Right kidney (tissue), 1 donor: Measurements from ENCODE around the gene ALKAL2.
A peak's percentile ranks its signal among the peaks of the same experiment; 100 is the strongest.

ENCODE experiments used
- DNase-seq: peaks from one replicate; pipeline ENCODE4 v3.0.0-alpha.2; 2016

The ALKAL2 gene

DNA sequence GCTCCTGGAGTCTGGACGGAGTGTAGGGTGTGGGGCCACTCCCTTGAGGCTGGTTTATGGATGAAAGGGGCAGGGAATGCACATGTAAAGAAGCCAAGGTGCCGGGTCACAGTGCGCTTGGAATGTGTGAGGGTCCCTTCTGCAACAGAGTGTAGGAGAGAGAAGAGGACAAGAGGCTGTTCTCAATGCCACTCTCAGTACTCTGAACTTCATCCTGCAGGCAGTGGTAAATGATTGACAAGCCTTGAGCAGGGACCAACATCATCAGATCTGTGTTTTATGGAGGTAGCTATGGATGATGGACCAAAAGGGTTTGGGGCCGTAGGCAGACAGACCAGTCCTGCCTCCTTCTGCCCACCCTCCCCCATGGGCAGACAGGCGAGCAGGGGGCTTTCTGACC lies 7.2 kb upstream of the ALKAL2 start:
- DNase-seq, result no peak

DNA sequence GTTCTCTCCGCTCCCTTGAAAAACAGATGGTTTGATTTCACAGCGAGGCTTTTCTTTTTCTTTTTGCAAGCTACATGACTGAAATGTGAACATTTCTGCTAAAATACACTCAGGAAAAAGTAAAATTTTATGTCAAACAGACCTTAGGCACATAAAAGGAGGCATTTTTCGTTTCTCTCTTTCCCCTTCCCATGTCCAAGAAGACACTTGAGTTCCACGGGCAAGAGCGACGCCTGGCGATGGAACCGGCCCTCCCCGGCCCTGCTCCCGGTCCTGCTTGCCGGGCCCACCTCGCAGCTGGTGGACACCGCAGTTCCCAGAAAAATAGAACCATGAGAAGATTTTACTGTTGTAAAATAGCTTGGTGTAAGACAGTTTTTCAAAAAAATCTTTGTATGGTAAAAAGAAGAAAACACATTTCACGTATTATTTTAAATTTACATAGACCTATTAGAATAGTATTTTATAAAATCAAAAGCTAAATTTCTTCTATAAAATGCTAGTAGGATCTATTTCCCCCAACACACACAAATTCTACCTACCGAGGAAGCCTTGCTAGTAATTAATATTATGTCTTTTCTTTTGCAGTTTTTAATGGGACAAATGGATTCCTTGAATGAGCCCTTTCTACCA lies 2.3 kb upstream of the ALKAL2 start:
- no peak for DNase-seq

DNA sequence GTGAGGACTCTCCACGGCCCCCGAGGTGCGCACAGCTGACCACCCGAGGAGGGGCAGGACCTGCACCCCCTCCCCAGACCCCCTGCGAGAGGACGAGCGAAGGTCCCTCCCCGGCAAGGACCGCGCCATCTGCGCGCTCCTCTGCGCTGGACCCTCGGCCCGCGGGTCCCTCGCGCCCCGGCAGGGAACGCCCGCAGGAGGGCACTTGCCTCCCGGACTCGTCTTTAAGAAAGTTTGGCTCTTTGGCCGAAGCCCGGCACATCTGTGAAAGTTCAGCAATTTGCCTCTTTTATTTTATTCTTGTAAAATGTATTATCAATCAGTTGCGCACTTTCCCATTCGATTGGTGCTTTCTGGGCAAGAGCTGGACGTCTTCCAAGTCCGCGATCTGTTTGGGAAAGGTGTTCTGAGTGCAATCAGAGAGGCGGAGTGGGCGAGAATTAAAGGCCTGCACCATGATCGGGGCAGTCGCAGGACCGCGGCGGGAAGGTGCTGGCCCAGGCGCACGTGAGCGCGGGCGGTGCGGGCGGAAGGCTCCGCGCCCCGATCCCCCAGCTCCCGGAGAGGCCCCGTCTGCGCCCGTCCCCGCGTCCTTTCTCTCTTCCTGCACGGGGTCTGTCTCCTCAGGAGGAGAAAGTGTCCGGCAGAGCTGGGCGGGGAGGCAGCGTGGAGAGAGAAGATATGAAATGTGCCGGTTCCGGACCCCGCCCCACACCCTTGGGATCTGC lies 1.6 kb upstream of the ALKAL2 start:
- peak; percentile 72 for DNase-seq

DNA sequence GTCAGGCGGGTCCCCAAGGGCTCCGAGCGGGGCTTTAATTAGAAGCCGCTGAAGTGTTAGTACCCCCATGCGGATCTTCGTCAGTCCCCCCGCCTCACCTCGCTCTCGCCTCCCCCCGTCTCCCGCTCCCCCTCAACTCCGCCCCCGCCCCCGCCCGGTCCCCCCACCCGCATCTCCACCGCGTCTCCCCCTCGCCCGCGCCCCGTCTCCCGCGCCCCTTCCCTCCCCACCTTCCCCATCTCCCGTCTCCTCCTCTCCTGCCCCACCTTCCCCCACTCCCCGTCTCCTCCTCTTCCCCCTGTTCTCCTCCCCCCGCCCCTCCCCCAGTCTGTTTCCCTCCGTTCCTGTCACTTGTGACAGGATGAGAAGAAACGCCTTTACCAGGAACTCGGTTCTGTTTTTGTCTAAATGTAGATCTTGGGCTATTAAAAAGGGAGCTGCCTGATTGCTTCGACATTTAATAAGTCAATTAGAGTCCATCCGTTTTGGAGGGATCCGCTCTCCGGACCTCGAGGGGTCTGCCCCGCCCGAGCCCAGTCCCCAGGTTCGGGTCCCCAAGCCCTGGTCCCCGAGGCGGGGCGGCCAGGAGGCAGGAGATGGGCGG lies 969 bp upstream of the ALKAL2 start:
- no peak for DNase-seq

DNA sequence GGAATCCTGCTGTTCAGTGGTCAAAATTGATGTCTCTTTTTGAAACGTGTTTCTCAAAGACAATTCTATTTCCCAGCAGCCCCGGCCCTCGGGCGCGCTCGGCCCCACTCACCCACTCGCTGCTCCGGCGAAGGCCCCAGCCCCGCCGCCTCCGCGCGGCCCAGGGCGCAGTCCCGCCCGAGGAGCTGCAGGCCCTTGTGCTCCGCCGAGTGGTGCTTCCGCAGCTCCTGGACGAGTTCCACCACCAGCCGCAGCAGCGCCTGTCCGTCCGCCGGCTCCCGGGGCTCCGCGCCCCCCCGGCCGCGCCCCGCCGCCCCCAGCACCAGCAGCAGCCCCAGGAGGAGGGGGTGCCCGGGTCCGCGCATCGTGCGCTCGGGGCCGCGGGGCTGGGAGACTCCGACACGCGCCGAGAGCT lies 413 bp downstream of the ALKAL2 start:
- peak; percentile 67 for DNase-seq

DNA sequence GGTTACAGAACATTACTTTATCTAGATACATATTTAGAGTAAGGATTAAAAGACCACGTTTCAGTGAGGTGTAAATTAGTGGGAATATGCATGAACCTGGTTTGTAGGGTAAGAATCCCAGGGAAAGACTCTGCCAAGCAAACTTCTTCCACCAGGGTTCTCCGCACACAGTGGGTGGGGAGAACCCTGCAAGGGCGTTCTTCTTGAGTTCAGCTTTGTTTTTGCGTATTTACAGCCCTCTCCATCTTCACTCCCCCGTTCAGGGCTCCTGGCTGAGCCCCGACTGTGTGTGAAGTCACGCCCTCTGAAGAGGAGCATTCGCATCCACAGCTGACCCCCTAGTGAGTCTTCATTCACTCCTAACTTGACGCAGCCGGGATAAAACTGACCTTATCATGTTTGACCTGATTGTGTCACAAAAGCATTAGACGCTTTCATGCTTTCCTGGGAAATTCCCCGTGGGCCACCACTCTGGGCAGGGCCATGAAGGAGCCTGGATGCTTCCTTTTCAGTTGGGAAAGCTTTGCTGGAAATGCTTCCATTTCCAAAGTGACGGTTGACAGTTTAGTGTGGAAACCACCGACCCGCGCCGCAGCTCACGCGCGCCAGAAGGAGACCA lies 1.0 kb downstream of the ALKAL2 start:
- DNase-seq, result no peak

DNA sequence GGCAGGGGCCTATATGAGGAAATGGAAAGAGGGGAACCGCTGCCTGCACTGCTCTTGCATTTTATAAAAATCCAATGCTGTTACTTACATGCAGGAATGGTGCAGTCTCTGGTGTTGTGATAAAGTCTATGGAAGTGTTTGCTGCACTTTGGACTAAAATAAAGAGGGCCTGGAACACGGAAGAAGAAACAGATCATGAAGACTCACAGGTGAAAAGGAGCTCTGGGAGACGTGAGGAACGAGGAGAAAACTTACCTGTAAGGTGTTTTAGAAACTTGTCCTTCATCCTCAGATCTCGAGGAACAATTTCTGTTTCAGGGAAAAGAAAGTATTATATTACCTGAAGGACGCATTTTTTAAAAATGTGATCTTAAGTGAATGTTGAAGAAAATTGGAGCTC lies 1.9 kb downstream of the ALKAL2 start:
- DNase-seq, result no peak

DNA sequence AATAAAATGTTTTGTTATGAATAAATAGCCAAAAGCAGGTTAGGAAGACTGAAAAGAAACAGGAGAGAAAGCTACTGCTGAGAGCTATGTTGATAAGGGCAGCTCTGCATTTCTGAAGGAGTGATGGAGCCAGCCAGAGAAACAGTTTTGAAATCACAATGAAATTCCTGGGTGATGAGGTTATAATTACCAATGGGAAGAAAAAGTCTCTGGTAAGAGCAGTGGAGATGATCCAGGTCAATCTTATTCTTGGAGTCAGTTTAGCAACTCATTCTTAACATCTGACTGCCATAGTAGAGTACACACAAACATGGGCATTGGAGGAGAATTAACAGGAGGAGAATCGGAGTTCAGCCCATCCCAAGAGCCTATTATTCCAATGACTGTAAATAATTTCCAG lies 2.4 kb downstream of the ALKAL2 start:
- no peak for DNase-seq

DNA sequence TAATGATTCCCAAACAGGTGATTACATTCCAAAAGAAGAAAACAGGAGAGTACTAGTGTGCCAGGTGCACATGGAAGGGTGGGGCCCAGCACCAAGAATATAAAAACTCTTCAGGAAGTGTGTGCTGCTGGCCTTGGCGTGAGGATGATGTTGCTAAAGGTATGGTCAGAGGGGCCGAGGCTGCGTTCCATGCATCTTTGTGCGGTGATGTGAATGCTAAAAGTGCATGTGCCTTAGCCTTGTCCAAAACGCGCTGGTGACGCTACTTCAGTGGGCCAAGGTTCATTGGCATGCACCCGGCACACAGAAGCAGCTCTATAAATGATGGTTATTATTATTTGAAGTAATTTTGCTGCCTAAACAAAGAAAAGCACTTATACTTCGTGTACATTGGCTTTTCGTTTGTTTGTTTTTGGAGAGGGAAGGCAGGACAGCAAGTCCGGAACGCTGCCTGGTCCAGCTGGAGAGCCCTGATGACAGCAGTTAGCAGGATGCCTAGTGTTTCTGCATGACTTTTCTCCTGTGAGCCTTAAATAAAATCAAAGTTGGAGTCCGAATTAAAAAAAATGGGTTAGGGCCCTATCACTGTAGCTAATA lies 2.9 kb downstream of the ALKAL2 start:
- no peak for DNase-seq

DNA sequence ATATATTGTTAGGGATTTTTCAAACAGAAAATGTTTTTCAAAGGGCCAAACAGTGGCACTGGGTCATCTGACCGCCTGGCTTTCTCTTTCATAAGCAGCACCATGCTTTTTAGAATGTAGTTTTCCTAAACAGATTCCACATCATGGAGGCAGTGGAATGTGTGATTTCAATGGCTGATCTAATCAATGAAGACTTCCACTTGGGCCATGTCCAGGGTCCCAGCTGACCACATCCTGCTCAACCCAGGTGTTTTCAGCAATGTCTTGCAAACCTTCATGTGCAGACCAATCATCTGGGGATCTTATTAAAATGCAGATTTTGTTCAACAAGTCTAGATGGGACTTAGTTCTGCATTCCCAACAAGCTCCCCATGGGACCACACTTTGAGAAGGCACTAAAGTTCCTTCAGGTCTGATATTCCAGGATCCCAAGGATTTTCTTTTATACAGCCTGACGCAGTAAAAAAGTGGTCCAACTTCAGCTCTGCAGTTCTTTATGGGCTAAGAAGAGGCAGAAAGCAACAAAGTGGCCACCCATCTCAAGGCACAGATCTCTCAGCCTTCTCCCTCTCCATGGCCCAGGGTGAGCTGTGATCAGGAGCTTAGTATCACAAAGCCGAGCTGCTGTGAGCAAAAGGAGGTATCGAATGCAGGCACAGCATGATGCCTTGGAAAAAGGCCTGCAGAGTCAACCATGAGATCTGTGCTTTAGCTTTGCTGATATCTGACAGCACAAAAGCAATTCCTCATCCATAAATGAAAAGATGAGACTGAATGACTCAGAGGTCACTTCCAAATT lies 3.7 kb downstream of the ALKAL2 start:
- no peak for DNase-seq

DNA sequence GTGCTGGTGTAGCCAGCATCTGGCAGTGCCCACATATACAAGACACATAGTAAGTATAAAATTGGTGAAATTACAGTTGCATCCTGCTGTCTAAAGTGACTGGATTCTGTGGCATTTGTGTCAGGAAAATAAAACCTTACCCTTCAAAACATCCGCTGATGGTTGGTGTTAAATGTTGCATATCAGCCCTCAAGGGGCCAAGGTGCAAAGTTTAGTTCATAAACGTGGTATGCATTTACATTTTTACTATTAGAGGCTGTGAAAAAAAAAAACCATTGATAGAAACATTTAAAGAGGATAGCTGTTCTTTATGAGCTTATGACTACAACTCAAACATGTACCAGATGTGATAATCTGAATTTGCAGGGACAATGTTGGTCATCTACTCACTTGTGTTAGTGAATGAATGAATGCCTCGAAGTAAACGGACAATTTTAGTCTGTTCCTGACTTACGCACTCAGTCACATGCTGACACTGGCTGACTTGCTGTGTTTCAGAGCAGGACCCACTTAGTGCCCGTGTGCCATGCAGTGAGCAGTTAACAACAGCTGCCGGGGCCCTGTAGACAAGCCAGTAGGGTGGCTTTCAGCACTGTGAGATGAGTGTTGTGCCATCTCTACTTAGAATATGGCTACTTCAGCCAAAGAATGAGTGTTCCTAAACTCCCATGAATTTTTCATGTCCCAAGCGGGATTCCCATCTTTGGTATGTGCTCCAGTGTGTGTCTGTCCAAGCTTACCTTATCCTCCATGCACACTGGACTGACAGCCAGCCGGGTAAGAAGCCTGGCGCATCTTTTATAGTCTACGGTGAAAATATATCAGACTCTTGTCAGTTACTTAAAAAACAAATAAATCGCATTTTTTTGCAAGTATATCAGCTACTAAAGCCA lies 5.3 kb downstream of the ALKAL2 start:
- DNase-seq, result no peak

DNA sequence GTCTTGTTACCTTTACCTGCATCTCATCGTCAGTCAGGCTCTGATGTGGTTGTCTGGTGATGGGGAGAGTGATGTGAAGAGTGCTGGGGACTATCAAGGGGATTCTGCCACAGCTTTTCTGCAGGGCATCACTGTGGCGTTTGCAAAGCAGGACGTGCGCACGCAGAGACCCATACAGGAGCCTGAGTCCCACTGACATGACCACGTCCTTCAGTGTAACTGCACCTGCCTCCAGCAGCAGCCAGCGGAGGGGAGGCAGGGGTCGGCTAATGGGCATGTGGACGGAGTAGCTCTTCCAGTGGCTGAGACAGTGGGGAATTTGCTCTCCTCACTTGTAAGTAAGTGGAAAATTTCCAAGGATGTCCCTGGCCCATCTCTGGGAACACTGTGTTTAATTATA lies 6.5 kb downstream of the ALKAL2 start:
- DNase-seq, result no peak

DNA sequence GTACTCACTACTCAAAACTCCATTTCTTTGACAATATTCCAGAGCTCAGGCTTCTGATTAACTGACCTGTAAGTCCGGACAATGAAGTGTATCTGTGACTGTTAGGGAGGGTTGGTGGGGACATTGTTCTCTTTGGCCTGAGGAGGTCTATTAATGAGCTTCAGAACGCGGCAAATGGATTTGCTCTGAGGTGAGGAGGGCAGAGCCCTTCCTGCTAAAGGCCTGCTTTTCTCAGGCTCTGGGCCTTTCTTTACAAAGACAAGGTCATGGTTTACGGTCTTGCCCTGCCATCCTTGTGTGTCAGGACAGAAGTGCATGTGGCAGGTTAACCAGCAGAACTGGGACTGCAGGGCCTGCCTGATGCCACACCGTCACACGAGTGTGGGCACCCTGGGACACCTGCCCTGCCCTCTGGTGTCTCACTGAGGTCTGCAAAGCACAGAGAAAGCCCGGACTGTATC lies 7.2 kb downstream of the ALKAL2 start:
- no peak for DNase-seq

DNA sequence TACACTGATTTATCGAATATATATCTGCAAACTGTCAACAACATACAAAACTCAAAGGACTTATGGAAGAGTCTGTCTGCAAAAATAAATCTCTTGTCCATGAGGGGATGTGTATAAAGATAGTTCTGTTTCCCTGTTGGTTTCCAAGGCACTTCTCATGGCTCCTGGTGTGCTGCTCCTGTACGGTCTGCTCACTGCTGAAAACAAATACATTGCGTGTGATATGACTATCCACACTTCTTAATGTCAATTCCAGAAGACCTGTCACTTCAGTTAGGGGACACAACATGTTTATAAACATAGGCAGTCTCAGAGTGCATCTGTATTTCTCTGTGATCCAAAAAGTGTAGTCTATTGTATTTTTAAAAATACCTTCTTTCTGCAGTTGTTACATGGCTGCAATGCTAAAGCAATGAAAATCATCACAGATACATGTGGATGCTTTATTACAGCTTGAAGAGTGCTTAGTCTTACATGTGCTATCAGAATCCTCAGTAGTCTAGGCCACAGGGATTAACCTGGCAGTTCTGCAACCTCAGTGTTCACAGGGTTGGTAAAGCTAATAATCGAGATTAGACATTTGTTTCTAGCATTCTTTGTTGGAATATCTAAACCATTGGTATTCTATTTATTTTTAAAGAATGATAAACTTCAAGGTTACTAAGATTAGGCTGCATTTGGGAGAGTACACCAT lies 7.8 kb downstream of the ALKAL2 start:
- no peak for DNase-seq

DNA sequence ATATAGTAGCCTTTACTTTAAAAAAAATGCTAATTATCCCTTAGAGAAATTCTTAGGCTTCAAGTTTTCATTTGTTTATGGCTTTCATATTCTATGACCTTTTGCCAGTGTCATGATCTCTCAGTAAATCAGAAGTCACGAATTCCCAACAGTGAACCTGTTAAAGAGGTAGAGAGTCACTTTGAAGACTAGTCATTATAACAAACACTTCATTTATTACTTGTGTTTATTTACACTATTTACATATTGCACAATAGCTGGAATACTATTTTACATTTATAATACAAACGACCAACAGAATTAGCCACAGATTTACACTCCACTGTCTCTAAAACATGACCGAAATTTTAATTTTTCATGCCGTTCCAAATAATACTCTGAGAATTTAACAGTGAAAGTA lies 8.5 kb downstream of the ALKAL2 start:
- DNase-seq, result no peak

DNA sequence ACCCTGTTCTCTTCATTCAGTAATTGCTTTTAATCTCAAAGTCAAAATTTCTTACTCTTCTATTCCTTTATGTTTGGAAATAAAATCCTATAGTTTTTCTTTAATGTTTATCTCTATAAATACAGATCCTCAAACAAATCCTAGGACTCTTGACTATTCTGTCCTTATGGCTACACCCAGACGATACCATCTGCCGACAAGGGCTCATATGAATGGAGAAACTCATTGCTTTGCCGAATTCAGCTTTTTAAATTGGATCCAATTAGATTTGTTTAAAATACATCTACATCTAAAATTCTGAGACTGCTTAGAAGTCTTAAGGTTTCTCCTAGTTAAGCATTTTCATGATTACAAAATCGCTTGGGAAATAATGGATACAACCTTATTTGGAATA lies 9.0 kb downstream of the ALKAL2 start:
- no peak for DNase-seq

DNA sequence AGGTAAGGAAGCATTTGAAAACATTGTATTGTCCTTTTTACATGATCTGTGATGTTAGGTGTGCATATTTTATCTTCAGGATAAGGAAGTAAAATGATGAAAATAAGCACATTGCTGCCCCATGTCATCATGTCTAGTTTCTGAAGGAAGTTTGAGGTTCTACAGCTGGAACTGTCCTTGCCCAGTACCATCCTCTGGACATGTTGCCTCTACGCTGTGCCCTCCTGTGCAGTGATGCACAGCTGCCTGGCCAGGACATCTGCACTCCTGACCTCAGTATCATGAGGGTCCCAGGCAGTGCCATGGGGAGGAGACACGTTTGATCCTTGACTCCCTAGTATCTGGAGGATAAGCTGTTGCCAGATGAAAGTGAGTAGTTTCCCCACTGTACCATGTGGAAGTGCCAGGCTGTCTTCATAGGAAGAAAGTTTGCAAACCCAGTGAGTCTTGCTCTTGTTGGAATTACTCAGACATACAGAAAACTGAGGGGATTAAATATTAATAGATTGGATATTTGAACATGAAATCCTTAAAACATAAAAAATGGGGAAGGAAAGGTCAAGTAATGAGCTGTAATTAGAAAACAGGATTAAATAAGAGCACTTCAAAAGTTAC lies 9.5 kb downstream of the ALKAL2 start:
- no peak for DNase-seq

DNA sequence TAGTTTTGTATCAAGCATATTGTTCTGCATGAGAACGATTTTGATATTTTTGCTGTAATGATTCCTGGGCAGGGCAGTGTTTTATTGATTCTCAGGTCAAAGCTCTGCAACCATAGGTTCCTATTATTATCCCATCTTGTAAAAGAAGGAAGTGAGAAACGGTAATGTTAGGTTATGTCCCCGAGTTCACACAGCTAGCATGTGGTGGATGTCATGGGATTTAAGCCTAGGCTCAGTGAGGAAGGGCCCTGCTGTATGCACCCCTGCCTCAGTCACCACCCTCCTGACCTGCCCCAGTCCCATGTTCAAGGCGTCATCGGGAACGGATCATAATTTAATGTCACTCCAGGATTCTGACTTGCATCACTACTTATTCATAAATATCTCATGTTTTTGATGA lies 12.4 kb downstream of the ALKAL2 start:
- no peak for DNase-seq

DNA sequence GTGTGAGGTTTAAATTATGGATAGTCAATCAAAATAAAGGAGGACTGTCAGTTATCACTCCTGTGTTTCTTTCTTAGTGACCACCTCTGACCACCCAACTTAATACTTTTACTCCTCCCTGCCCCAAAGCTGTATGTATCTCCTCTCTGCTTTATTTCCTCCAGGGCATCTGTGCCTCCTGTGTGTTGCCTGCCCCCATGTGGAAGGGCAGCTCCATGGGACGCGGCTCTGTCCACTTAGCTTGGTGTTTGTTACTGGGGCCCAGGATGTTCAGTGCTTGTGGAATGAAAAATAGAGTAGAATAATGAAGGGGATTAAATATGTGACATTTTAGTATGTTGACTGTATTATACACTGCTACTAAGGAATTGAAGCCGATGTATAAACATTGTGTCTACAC lies 13.4 kb downstream of the ALKAL2 start:
- DNase-seq, result no peak

DNA sequence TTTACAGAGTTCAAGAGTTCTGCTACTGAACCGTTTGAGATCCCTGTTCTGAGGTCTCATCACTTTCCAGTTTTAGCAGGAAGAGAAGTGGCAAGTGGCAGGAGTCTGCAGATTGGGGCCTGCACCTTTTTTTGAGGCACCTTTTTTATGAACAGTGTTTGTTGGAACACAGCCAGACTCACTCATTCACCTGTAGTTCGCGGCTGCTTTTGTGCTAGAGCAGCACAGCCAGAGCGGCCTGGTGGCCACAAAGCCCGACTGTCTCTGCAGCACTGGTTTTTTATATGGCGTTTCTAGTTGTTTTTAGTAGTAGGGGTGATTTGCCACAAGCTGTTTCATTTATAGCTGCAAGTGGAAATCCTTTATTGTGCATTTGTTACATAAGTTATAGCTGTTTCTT lies 14.6 kb downstream of the ALKAL2 start:
- no peak for DNase-seq
